ENCODE results near the gene FCHSD1. TPM values are rescaled to one million over a fixed set of nuclear protein-coding genes. Genes with fewer than 3 reads are reported as not detected.

Gene FCHSD1
- total RNA-seq, 1 donor from 2014 or later = 40.6 TPM

DNA sequence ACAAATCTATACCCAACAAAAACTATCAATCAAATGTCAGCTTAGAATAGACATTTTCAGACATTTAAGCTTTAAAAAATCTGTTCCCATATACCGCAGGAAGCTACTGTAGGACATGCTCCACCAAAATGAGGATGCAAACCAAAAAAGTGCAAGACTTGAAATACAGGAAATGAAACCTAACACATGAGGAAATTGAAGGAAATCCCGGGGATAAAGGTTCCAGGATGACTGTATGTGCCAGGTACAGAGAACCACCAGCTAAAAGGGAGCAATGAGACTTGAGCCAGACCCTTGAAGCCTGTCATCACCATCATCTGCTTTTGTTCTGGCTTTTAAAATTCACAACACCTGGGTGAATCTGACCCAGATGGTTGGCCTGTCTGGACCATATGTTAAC lies 53.8 kb downstream of the FCHSD1 start:
- Mint-ChIP-seq H3K36me3 (ENCODE audit: low read depth, unreplicated experiment) (peaks cover 3% of the 10 kb centered on the region), H3K9me3 (ENCODE audit: unreplicated experiment) (no peaks in the 10 kb centered on the region), H3K27ac (ENCODE audit: unreplicated experiment) (no peak overlapping the region), H3K4me1 (ENCODE audit: low read depth, unreplicated experiment) (peaks cover 2% of the 10 kb centered on the region), H3K4me3 (ENCODE audit: unreplicated experiment) (no peak overlapping the region), H3K27me3 (ENCODE audit: low read depth, unreplicated experiment) (no peaks in the 10 kb centered on the region)
- H3K9me3 ChIP-seq (ENCODE audit: insufficient read depth, low read depth, low read length) = no peaks in the 10 kb centered on the region
- H3K36me3 ChIP-seq (ENCODE audit: insufficient read depth, low read length) = no peaks in the 10 kb centered on the region
- no peaks in the 10 kb centered on the region for H3K27me3 ChIP-seq (ENCODE audit: insufficient read depth, low read length)
- H3K79me2 ChIP-seq (ENCODE audit: insufficient read depth, low read length) = peaks cover 66% of the 10 kb centered on the region
- H3K4me2 ChIP-seq (ENCODE audit: low read length) = no peak overlapping the region
- no peak overlapping the region for H3K27ac ChIP-seq (ENCODE audit: low read depth, low read length)
- H2AFZ ChIP-seq (ENCODE audit: low read depth, low read length) = no peak overlapping the region
- peaks cover 37% of the 10 kb centered on the region for H4K20me1 ChIP-seq (ENCODE audit: insufficient read depth, low read length)
- TF ChIP-seq, protein P1, sequence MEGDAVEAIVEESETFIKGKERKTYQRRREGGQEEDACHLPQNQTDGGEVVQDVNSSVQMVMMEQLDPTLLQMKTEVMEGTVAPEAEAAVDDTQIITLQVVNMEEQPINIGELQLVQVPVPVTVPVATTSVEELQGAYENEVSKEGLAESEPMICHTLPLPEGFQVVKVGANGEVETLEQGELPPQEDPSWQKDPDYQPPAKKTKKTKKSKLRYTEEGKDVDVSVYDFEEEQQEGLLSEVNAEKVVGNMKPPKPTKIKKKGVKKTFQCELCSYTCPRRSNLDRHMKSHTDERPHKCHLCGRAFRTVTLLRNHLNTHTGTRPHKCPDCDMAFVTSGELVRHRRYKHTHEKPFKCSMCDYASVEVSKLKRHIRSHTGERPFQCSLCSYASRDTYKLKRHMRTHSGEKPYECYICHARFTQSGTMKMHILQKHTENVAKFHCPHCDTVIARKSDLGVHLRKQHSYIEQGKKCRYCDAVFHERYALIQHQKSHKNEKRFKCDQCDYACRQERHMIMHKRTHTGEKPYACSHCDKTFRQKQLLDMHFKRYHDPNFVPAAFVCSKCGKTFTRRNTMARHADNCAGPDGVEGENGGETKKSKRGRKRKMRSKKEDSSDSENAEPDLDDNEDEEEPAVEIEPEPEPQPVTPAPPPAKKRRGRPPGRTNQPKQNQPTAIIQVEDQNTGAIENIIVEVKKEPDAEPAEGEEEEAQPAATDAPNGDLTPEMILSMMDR (IDR thresholded peaks at IDR 0.05; ENCODE audit: insufficient read depth, low read depth, low read length) = no peak
- H3K4me3 ChIP-seq (ENCODE audit: insufficient read depth, low read depth, low read length) = no peak overlapping the region
- no peak overlapping the region for H3K9ac ChIP-seq (ENCODE audit: low read length)
- FAIRE-seq = no peak
- no peaks in the 10 kb centered on the region for H3K4me1 ChIP-seq (ENCODE audit: insufficient read depth, low read length)
- DNase-seq (ENCODE audit: low read depth) = no peak

- TF ChIP-seq, protein P1 (IDR thresholded peaks at IDR 0.05; ENCODE audit: insufficient read depth, low read depth, low read length) = no peak
- TF ChIP-seq EZH2 (IDR thresholded peaks at IDR 0.05; ENCODE audit: insufficient read depth, low read length) = no peak
- Histone ChIP-seq H3K27me3 (ENCODE audit: insufficient read depth, low read length) (no peaks in the 10 kb centered on the region), H3K27ac (ENCODE audit: low read depth, low read length) (no peak overlapping the region), H3K9me3 (ENCODE audit: insufficient read depth, low read depth, low read length) (no peaks in the 10 kb centered on the region), H3K79me2 (ENCODE audit: insufficient read depth, low read length) (peaks cover 61% of the 10 kb centered on the region), H3K36me3 (ENCODE audit: insufficient read depth, low read length) (no peaks in the 10 kb centered on the region), H3K4me1 (ENCODE audit: insufficient read depth, low read length) (no peaks in the 10 kb centered on the region), H3K9ac (ENCODE audit: low read length) (no peak overlapping the region), H3K4me3 (ENCODE audit: insufficient read depth, low read depth, low read length) (no peak overlapping the region), H2AFZ (ENCODE audit: low read depth, low read length) (no peak overlapping the region), H3K4me2 (ENCODE audit: low read length) (no peak overlapping the region), H4K20me1 (ENCODE audit: insufficient read depth, low read length) (peaks cover 40% of the 10 kb centered on the region)
- Mint-ChIP-seq H3K9me3 (ENCODE audit: unreplicated experiment) (no peaks in the 10 kb centered on the region), H3K27ac (ENCODE audit: unreplicated experiment) (no peak overlapping the region), H3K36me3 (ENCODE audit: low read depth, unreplicated experiment) (peaks cover 3% of the 10 kb centered on the region), H3K27me3 (ENCODE audit: low read depth, unreplicated experiment) (no peaks in the 10 kb centered on the region), H3K4me3 (ENCODE audit: unreplicated experiment) (no peak overlapping the region), H3K4me1 (ENCODE audit: low read depth, unreplicated experiment) (peaks cover 2% of the 10 kb centered on the region)
- no peak for FAIRE-seq
- no peak for DNase-seq (ENCODE audit: low read depth)
Observed at GRCh38 chr5:141596867-141597266, 54.4 kb downstream of the FCHSD1 start.

DNA sequence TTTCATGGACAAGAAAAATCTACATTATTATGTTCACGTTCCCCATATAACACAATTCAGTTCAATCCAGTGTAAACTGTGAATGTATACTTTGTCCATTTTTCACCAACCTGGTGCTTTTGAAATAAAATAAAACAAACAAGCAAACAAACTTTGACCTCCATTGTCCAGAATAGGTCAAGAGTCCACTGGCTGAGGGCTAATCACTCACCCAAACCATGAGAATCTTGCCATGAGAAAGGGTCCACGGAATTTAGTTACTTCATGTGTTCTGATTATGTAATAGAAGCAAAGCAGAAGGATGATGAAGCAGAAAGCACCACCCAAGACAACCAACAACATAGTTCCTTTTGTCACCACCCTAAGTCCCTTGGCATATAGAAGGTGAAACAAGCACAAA lies 61.1 kb downstream of the FCHSD1 start:
- FAIRE-seq (no peak), DNase-seq (ENCODE audit: low read depth) (no peak)
- Histone ChIP-seq H3K9ac (ENCODE audit: low read length) (no peak overlapping the region), H3K36me3 (ENCODE audit: insufficient read depth, low read length) (peaks cover 11% of the 10 kb centered on the region), H2AFZ (ENCODE audit: low read depth, low read length) (no peak overlapping the region), H3K27ac (ENCODE audit: low read depth, low read length) (no peak overlapping the region), H3K4me3 (ENCODE audit: insufficient read depth, low read depth, low read length) (no peak overlapping the region), H3K4me1 (ENCODE audit: insufficient read depth, low read length) (no peaks in the 10 kb centered on the region), H3K79me2 (ENCODE audit: insufficient read depth, low read length) (peaks cover 39% of the 10 kb centered on the region), H4K20me1 (ENCODE audit: insufficient read depth, low read length) (peaks cover 35% of the 10 kb centered on the region), H3K27me3 (ENCODE audit: insufficient read depth, low read length) (no peaks in the 10 kb centered on the region), H3K4me2 (ENCODE audit: low read length) (no peak overlapping the region), H3K9me3 (ENCODE audit: insufficient read depth, low read depth, low read length) (no peaks in the 10 kb centered on the region)
- Mint-ChIP-seq H3K4me1 (ENCODE audit: low read depth, unreplicated experiment) (no peaks in the 10 kb centered on the region), H3K27me3 (ENCODE audit: low read depth, unreplicated experiment) (no peaks in the 10 kb centered on the region), H3K9me3 (ENCODE audit: unreplicated experiment) (peaks cover 2% of the 10 kb centered on the region), H3K27ac (ENCODE audit: unreplicated experiment) (no peak overlapping the region), H3K36me3 (ENCODE audit: low read depth, unreplicated experiment) (peaks cover 6% of the 10 kb centered on the region), H3K4me3 (ENCODE audit: unreplicated experiment) (no peak overlapping the region)
- TF ChIP-seq EZH2 (IDR thresholded peaks at IDR 0.05; ENCODE audit: insufficient read depth, low read length) = no peak
- TF ChIP-seq, protein P1 (IDR thresholded peaks at IDR 0.05; ENCODE audit: insufficient read depth, low read depth, low read length) = no peak

Other genes with a start within 250 kb of the FCHSD1 start
- gene PCDHGA9, start 248.6 kb downstream of the FCHSD1 start, total RNA-seq = 0.73 and 0.87 TPM in 2 replicates
- 18.4 and 19.9 TPM in 2 replicates for gene PCDHGB6, start 243.4 kb downstream of the FCHSD1 start, total RNA-seq
- 34.0 and 41.6 TPM in 2 replicates for gene PCDHGA10, start 238.4 kb downstream of the FCHSD1 start, total RNA-seq
- gene PCDHGB7, start 233.7 kb downstream of the FCHSD1 start, total RNA-seq = 22.4 and 26.1 TPM in 2 replicates
- gene PCDHGA11, start 230.4 kb downstream of the FCHSD1 start, total RNA-seq = 5.3 and 5.8 TPM in 2 replicates
- gene PCDHGA12, start 220.9 kb downstream of the FCHSD1 start, total RNA-seq = 1.2 and 1.6 TPM in 2 replicates
- 84.7 and 100.0 TPM in 2 replicates for gene PCDHGC3, start 175.5 kb downstream of the FCHSD1 start, total RNA-seq
- gene PCDHGC4, start 166.4 kb downstream of the FCHSD1 start, total RNA-seq = 6.6 and 7.4 TPM in 2 replicates
- 7.7 and 10.9 TPM in 2 replicates for gene PCDHGC5, start 162.3 kb downstream of the FCHSD1 start, total RNA-seq
- gene DIAPH1, start 32.4 kb downstream of the FCHSD1 start, total RNA-seq = 63.5 and 78.8 TPM in 2 replicates
- 60.7 and 63.8 TPM in 2 replicates for gene HDAC3, start 14.6 kb downstream of the FCHSD1 start, total RNA-seq
- 12.2 and 12.9 TPM in 2 replicates for gene RELL2, start 14.4 kb downstream of the FCHSD1 start, total RNA-seq
- gene ARAP3, start 30.8 kb upstream of the FCHSD1 start, total RNA-seq = 14.9 and 17.4 TPM in 2 replicates
- gene PCDH1, start 227.0 kb upstream of the FCHSD1 start, total RNA-seq = 9.1 and 11.5 TPM in 2 replicates